GM12872 (cell line): ENCODE measurements around the gene KCTD1.

Source experiments
- CTCF ChIP-seq: IDR thresholded peaks from 3 replicates; pipeline ENCODE4 v1.5.1; 2011; ENCODE audit warnings: low read depth, mild to moderate bottlenecking, low read length, moderate library complexity; ENCODE audit not compliant: insufficient read depth

KCTD1 gene

GRCh38 chr18:26466026-26466425 lies 82.3 kb downstream of the KCTD1 start:
- no peak for TF ChIP-seq CTCF

GRCh38 chr18:26465431-26465830 lies 82.9 kb downstream of the KCTD1 start:
- no peak for TF ChIP-seq CTCF

- TF ChIP-seq CTCF = no peak
Measured at GRCh38 chr18:26464128-26465011, 84.0 kb downstream of the KCTD1 start.

- no peak for TF ChIP-seq CTCF
Measured at GRCh38 chr18:26462355-26462754, 86.0 kb downstream of the KCTD1 start.

- no peak for TF ChIP-seq CTCF
Measured at GRCh38 chr18:26461405-26461804, 86.9 kb downstream of the KCTD1 start.

GRCh38 chr18:26460449-26461091 lies 87.8 kb downstream of the KCTD1 start:
- 0 out of 3 replicates have a peak, but pooled peaks have one; percentile 12 for TF ChIP-seq CTCF

- TF ChIP-seq CTCF = no peak
Measured at GRCh38 chr18:26459884-26460283, 88.5 kb downstream of the KCTD1 start.
